HAP-1 (cell line): ENCODE measurements around the gene HMGXB3.

ENCODE experiments used
- DNase-seq, 2 experiments: peaks; one replicate each; pipeline ENCODE4 v3.0.0-alpha.2; 2016 to 2020; ENCODE audit warnings: low spot score in 2 of 2
- H3K27me3 ChIP-seq: fragments of 250-450 bp; sonication (Bioruptor Pico); 2 replicates; pipeline ENCODE4 v1.5.1; 2020; ENCODE audit warnings: low read depth, mild to moderate bottlenecking, moderate library complexity
- H3K36me3 ChIP-seq: fragments of 250-450 bp; sonication (Bioruptor Pico); replicated peaks from 2 replicates; pipeline ENCODE4 v1.5.1; 2020; ENCODE audit warnings: mild to moderate bottlenecking
- H3K4me1 ChIP-seq: fragments of 250-450 bp; sonication (Bioruptor Pico); 2 replicates; pipeline ENCODE4 v1.5.1; 2020; ENCODE audit warnings: mild to moderate bottlenecking
- H3K4me3 ChIP-seq: fragments of 250-450 bp; sonication (Bioruptor Pico); 2 replicates; pipeline ENCODE4 v1.5.1; 2020; ENCODE audit warnings: mild to moderate bottlenecking, moderate library complexity
- H3K9me3 ChIP-seq: fragments of 250-450 bp; sonication (Bioruptor Pico); 2 replicates; pipeline ENCODE4 v1.5.1; 2020; ENCODE audit warnings: mild to moderate bottlenecking, moderate library complexity
- in situ Hi-C: fragments of 300-500 bp; cut with MboI; formaldehyde crosslinking; loops from 3 replicates; pipeline ENCODE4 v1.14.3; 2020; ENCODE audit warnings: low sequenced_read_pairs, inconsistent platforms, mixed read lengths

HMGXB3 gene

GRCh38 chr5:150097152-150097551 lies 96.6 kb downstream of the HMGXB3 start:
- H3K4me3 ChIP-seq = no peak overlapping the region
- no peak for DNase-seq
- H3K9me3 ChIP-seq = no peaks in the 10 kb centered on the region
- in situ Hi-C loops = no loop called here
- H3K4me1 ChIP-seq = no peaks in the 10 kb centered on the region
- no peaks in the 10 kb centered on the region for H3K36me3 ChIP-seq
- H3K27me3 ChIP-seq = peaks cover 8% of the 10 kb centered on the region

GRCh38 chr5:150101023-150101422 lies 100.5 kb downstream of the HMGXB3 start:
- in situ Hi-C loops = no loop called here
- H3K4me3 ChIP-seq = no peak overlapping the region
- no peaks in the 10 kb centered on the region for H3K36me3 ChIP-seq
- peaks cover 7% of the 10 kb centered on the region for H3K27me3 ChIP-seq
- DNase-seq = no peak
- no peaks in the 10 kb centered on the region for H3K9me3 ChIP-seq
- H3K4me1 ChIP-seq = no peaks in the 10 kb centered on the region
